Measurements from ENCODE around the gene GORASP1. TPM values are rescaled to one million over a fixed set of nuclear protein-coding genes. Genes with fewer than 3 reads are reported as not detected.

Gene GORASP1
- total and polyA plus RNA-seq, 2 of the 8 experiments (the other 6 are each of a cell fraction or from before 2014, with no cell fraction given) = 33.4 to 33.5 TPM

DNA sequence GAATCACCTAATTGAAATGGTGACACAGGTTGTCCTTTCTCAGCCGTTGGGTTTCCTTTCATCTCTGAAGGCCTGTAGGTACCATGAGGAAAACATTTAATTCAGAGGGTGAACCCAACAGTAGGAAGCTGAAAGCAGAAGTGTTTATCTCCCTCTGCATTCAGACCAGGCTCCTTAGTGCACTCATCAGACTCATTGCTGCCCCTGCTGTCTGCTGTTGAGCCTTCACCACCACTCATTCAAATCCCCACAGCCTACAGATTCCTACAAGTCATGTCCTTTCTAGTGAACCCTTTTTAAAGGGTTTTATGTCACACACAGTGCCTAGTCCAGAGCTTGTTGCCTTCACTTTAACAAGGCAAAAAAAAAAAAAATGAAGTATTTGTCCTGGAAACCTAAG lies 42.2 kb downstream of the GORASP1 start:
- CTCF ChIA-PET (ENCODE audit: partially characterized antibody) = interaction anchor here (0.6 to 1.5 kb wide), 13 partner anchors 9 to 636 kb away, joined by 3 to 5 read pairs (median 3); no protein-coding TSS in a partner anchor
- H4K20me1 ChIP-seq (replicated peaks in 1 of 2; ENCODE audit: control insufficient read depth in 1 of 2, insufficient read depth in 2 of 2, low read length in 2 of 2) = peaks cover 0 to 2% of the 10 kb centered on the region in 2 experiments
- DNase-seq (ENCODE audit: low read depth in 1 of 2, low spot score in 2 of 2) (peak in 1 of 2 experiments; percentile 33), FAIRE-seq (peak; percentile 90)
- H3K4me2 ChIP-seq (ENCODE audit: insufficient read depth in 1 of 2, low read depth in 2 of 2, low read length in 2 of 2) = no peak overlapping the region
- no peak overlapping the region for H3K18ac ChIP-seq (ENCODE audit: extremely low read depth, low read length)
- POLR2A ChIA-PET (ENCODE audit: partially characterized antibody) = interaction anchor here (0.9 kb wide), 1 partner anchor 16 kb away, joined by 3 read pairs; no protein-coding TSS in a partner anchor
- no peak overlapping the region for H2AFZ ChIP-seq (ENCODE audit: low read length)
- no peak overlapping the region for H3K14ac ChIP-seq (ENCODE audit: insufficient read length)
- H3K36me3 ChIP-seq (ENCODE audit: control insufficient read depth in 2 of 4, insufficient read depth in 4 of 4, low read length in 3 of 4) = peaks cover 0 to 39% (median 17%) of the 10 kb centered on the region in 4 experiments; a peak in 5 of 8 replicates
- no peaks in the 10 kb centered on the region for H3K4me1 ChIP-seq (replicated peaks in 1 of 4; ENCODE audit: control insufficient read depth in 3 of 4, insufficient read depth in 4 of 4, low read length in 3 of 4)
- H2AK5ac ChIP-seq (ENCODE audit: low read depth, low read length) = no peak overlapping the region
- no peak overlapping the region for H3K9ac ChIP-seq (replicated peaks in 1 of 4; ENCODE audit: extremely low read depth in 1 of 4, low read depth in 3 of 4, low read length in 3 of 4)
- no peak overlapping the region for H2BK120ac ChIP-seq (replicated peaks; ENCODE audit: low read depth, low read length)
- H3K4me3 ChIP-seq (ENCODE audit: extremely low read depth in 1 of 4, insufficient read depth in 2 of 4, low read depth in 3 of 4, low read length in 4 of 4) = no peak overlapping the region
- no peak overlapping the region for H2BK5ac ChIP-seq (ENCODE audit: low read depth, low read length)
- no peak overlapping the region for H2BK20ac ChIP-seq (ENCODE audit: low read length)
- H3K79me2 ChIP-seq (ENCODE audit: control insufficient read depth in 1 of 2, insufficient read depth in 2 of 2, low read length in 2 of 2) = peaks cover 3 to 37% of the 10 kb centered on the region in 2 experiments; a peak in 2 of 4 replicates
- H4K5ac ChIP-seq (ENCODE audit: insufficient read length, low read depth, low read length) = no peak overlapping the region
- H3K56ac ChIP-seq (replicated peaks; ENCODE audit: insufficient read length, low read depth, low read length) = no peak overlapping the region
- no peak overlapping the region for H3K4ac ChIP-seq (replicated peaks; ENCODE audit: insufficient read length, low read depth, low read length)
- no peak overlapping the region for H4K91ac ChIP-seq (replicated peaks; ENCODE audit: insufficient read length, low read length)
- H3K9me3 ChIP-seq (ENCODE audit: insufficient read depth in 2 of 2, low read depth in 1 of 2, low read length in 1 of 2) = no peaks in the 10 kb centered on the region
- H3K23me2 ChIP-seq (ENCODE audit: low read depth, low read length) = no peaks in the 10 kb centered on the region
- H3K27me3 ChIP-seq (replicated peaks in 1 of 4; ENCODE audit: control insufficient read depth in 3 of 4, extremely low read depth in 1 of 4, insufficient read depth in 3 of 4, low read length in 3 of 4) = no peaks in the 10 kb centered on the region
- H2BK12ac ChIP-seq (ENCODE audit: low read depth, low read length) = no peak overlapping the region
- WGBS, 2 experiments (ENCODE audit: extremely low coverage in 1 of 2, insufficient coverage in 1 of 2, insufficient read length in 1 of 2, insufficient replicate concordance in 2 of 2, low coverage in 1 of 2, low lambda C conversion rate in 2 of 2, missing lambda C conversion rate in 1 of 2) = 55% methylated on average over 1 of the region's 1 CpG; no CpG with 5 or more reads in 1 of the 2 experiments
- H2BK15ac ChIP-seq (ENCODE audit: low read length) = no peak overlapping the region
- H3K23ac ChIP-seq (ENCODE audit: insufficient read length) = no peak overlapping the region
- H3K27ac ChIP-seq (ENCODE audit: low read depth, low read length) = no peak overlapping the region
- no peak overlapping the region for H4K8ac ChIP-seq (ENCODE audit: extremely low read depth, insufficient read depth, low read length)
- H3K79me1 ChIP-seq (ENCODE audit: low read depth, low read length) = peaks cover 2% of the 10 kb centered on the region
- TF ChIP-seq RXRA (IDR thresholded peaks at IDR 0.05; ENCODE audit: insufficient read depth, low read depth, low read length) (no peak), RAD21 (IDR thresholded peaks at IDR 0.05 in 1 of 2, conservative IDR thresholded peaks at IDR 0.05 in 1 of 2; ENCODE audit: low read depth in 2 of 2, low read length in 2 of 2) (peak; percentile 35 to 40; a peak in 3 of 4 replicates), SP4 (IDR thresholded peaks at IDR 0.05; ENCODE audit: low read length) (no peak), CREB1 (IDR thresholded peaks at IDR 0.05) (no peak), BACH1 (IDR thresholded peaks at IDR 0.05; ENCODE audit: low read length) (no peak), MAFK (IDR thresholded peaks at IDR 0.05; ENCODE audit: low read depth, low read length) (no peak), KDM5A (IDR thresholded peaks at IDR 0.05; ENCODE audit: low read length) (no peak)
- TF ChIP-seq, protein P1, sequence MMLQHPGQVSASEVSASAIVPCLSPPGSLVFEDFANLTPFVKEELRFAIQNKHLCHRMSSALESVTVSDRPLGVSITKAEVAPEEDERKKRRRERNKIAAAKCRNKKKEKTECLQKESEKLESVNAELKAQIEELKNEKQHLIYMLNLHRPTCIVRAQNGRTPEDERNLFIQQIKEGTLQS (IDR thresholded peaks at IDR 0.05; ENCODE audit: insufficient read depth, low read depth, low read length) = no peak
- TF ChIP-seq, protein P2, sequence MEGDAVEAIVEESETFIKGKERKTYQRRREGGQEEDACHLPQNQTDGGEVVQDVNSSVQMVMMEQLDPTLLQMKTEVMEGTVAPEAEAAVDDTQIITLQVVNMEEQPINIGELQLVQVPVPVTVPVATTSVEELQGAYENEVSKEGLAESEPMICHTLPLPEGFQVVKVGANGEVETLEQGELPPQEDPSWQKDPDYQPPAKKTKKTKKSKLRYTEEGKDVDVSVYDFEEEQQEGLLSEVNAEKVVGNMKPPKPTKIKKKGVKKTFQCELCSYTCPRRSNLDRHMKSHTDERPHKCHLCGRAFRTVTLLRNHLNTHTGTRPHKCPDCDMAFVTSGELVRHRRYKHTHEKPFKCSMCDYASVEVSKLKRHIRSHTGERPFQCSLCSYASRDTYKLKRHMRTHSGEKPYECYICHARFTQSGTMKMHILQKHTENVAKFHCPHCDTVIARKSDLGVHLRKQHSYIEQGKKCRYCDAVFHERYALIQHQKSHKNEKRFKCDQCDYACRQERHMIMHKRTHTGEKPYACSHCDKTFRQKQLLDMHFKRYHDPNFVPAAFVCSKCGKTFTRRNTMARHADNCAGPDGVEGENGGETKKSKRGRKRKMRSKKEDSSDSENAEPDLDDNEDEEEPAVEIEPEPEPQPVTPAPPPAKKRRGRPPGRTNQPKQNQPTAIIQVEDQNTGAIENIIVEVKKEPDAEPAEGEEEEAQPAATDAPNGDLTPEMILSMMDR (IDR thresholded peaks at IDR 0.05; ENCODE audit: control extremely low read depth in 1 of 3, insufficient read depth in 1 of 3, low read depth in 1 of 3, low read length in 3 of 3) = peak; percentile 59 to 72 (median 61)
- TF ChIP-seq, protein P3, sequence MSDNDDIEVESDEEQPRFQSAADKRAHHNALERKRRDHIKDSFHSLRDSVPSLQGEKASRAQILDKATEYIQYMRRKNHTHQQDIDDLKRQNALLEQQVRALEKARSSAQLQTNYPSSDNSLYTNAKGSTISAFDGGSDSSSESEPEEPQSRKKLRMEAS (IDR thresholded peaks at IDR 0.05) = no peak

Data from H1 (cell line).